Left lung (tissue), 10 donors: ENCODE results near the gene TMEM52. TPM values are rescaled to one million over a fixed set of nuclear protein-coding genes. Genes with fewer than 3 reads are reported as not detected.
"Not testable (repeated sequence)": the region's sequence is repeated elsewhere in the genome, so short reads cannot be mapped to it uniquely, and the experiment has no call there.

Source experiments
- ATAC-seq: fragments of 200-7000 bp; cut with Tn5 transposase; one replicate; pipeline ENCODE4 v1.9.1; 2020; ENCODE audit warnings: moderate library complexity
- DNase-seq, 4 donors: peaks; one replicate each; pipeline ENCODE4 v3.0.0-alpha.2; 2013 to 2020
- H3K27ac ChIP-seq, 2 donors: fragments of 200-600 bp; sonication (generic) in 1 of 2; one replicate each; pipeline versions ENCODE4 v1.5.0 to v1.8.0; 2020 to 2021
- H3K27me3 ChIP-seq, 2 donors: fragments of 200-600 bp; sonication (generic) in 1 of 2; one replicate each; pipeline versions ENCODE4 v1.5.0 to v1.8.0; 2020 to 2021
- H3K36me3 ChIP-seq, 2 donors: fragments of 200-600 bp; sonication (generic) in 1 of 2; one replicate each; pipeline versions ENCODE4 v1.5.0 to v1.8.0; 2020 to 2021
- H3K4me1 ChIP-seq, 2 donors: fragments of 200-600 bp; one replicate each; pipeline ENCODE4 v1.8.0; 2021
- H3K4me3 ChIP-seq, 2 donors: fragments of 200-600 bp; sonication (generic) in 1 of 2; one replicate each; pipeline versions ENCODE4 v1.5.0 to v1.8.0; 2020 to 2021; ENCODE audit warnings: mild to moderate bottlenecking in 1 of 2
- H3K9me3 ChIP-seq, 2 donors: fragments of 200-600 bp; sonication (generic) in 1 of 2; one replicate each; pipeline versions ENCODE4 v1.5.0 to v1.8.0; 2020 to 2021
- CTCF ChIP-seq, 2 donors: fragments of 200-600 bp; sonication (generic) in 1 of 2; IDR thresholded peaks; one replicate each; pipeline versions ENCODE4 v1.5.0 to v1.8.0; 2021; ENCODE audit warnings: antibody characterized with exemption in 2 of 2
- intact Hi-C, 2 donors: fragments of 100-400 bp; cut with DNase I; formaldehyde crosslinking; loops; one replicate each; pipeline versions ENCODE4 v1.11.2 to v1.14.2; 2022
- polyA plus RNA-seq, 6 donors: library from polyadenylated mRNA; unstranded; fragments of 120-200 nt; gene quantifications; one replicate each; pipeline ENCODE4 v1.2.1, GENCODE V29; 2013; ENCODE audit not compliant: insufficient read length in 6 of 6
- total RNA-seq, 2 donors: library from RNA; stranded (reverse); fragmentation: NEBNext Ultra II Directional; extraction: Animal tissue kit (Norgen Biotek cat#: 25700); gene quantifications; one replicate each; pipeline ENCODE4 v1.2.1, GENCODE V29; 2021
- donor health status: DM: no; HTN: yes; CAD: no.
- donor health status: DM: no; HTN: no; CAD: no.

TMEM52 gene
- total and polyA plus RNA-seq, 8 donors, result 1.2 to 4.1 (median 2.2) TPM

GRCh38 chr1:1890506-1891348 lies 28.4 kb downstream of the TMEM52 start, which contains the start of gene GNB1:
GNB1 (minus strand) TSS chr1:1891087; CDS start chr1:1825453, 65,634 bp downstream.
- peak; percentile 88 to 96 (median 94) for DNase-seq
- Histone ChIP-seq H3K4me1 (peaks cover 30 to 57% of the 10 kb centered on the region in 2 donors), H3K27ac (peak within 1 kb of the TSS; percentile 87 to 97), H3K9me3 (no peaks in the 10 kb centered on the region), H3K4me3 (peak within 1 kb of the TSS; percentile 75 to 93), H3K36me3 (no peaks in the 10 kb centered on the region), H3K27me3 (peaks cover 0 to 12% of the 10 kb centered on the region in 2 donors)
- peak; percentile 82 for ATAC-seq
- intact Hi-C loops, result no loop called here
- no peak for TF ChIP-seq CTCF (IDR thresholded peaks at IDR 0.05)

GRCh38 chr1:1889847-1890505 lies 29.1 kb downstream of the TMEM52 start:
- peak in 3 of 4 donors; percentile 27 to 97 (median 77) for DNase-seq
- Histone ChIP-seq H3K36me3 (no peaks in the 10 kb centered on the region), H3K27ac (peak overlapping the region; percentile 87 to 97), H3K9me3 (no peaks in the 10 kb centered on the region), H3K27me3 (peaks cover 0 to 5% of the 10 kb centered on the region in 2 donors), H3K4me3 (peak overlapping the region; percentile 75 to 93), H3K4me1 (peaks cover 30 to 65% of the 10 kb centered on the region in 2 donors)
- ATAC-seq, result no peak
- intact Hi-C loops, result no loop called here
- no peak for TF ChIP-seq CTCF (IDR thresholded peaks at IDR 0.05)

GRCh38 chr1:1889090-1889750 lies 29.9 kb downstream of the TMEM52 start:
- DNase-seq (peak in 1 of 4 donors; percentile 31), ATAC-seq (no peak)
- Histone ChIP-seq H3K36me3 (no peaks in the 10 kb centered on the region), H3K4me3 (peak overlapping the region; percentile 75 to 93), H3K27ac (peak overlapping the region; percentile 87 to 97), H3K9me3 (no peaks in the 10 kb centered on the region), H3K27me3 (no peaks in the 10 kb centered on the region), H3K4me1 (peaks cover 30 to 69% of the 10 kb centered on the region in 2 donors)
- intact Hi-C loops, result no loop called here
- TF ChIP-seq CTCF (IDR thresholded peaks at IDR 0.05), result no peak

GRCh38 chr1:1883890-1884289 lies 35.2 kb downstream of the TMEM52 start:
- DNase-seq, H3K27ac ChIP-seq, ATAC-seq, H3K9me3 ChIP-seq, H3K27me3 ChIP-seq, H3K36me3 ChIP-seq, intact Hi-C loops, H3K4me3 ChIP-seq: not testable (repeated sequence)
- peaks cover 33 to 97% of the 10 kb centered on the region in 2 donors for H3K4me1 ChIP-seq

- Histone ChIP-seq H3K4me1 (peaks cover 27 to 97% of the 10 kb centered on the region in 2 donors), H3K36me3 (peaks cover 0 to 11% of the 10 kb centered on the region in 2 donors), H3K4me3 (no peak overlapping the region), H3K27me3 (no peaks in the 10 kb centered on the region), H3K9me3 (no peaks in the 10 kb centered on the region), H3K27ac (peak overlapping the region in 1 of 2 donors; percentile 10)
- ATAC-seq, result no peak
- no peak for DNase-seq
- no peak for TF ChIP-seq CTCF (IDR thresholded peaks at IDR 0.05)
- intact Hi-C loops, result no loop called here
Measured at GRCh38 chr1:1883092-1883873, 35.8 kb downstream of the TMEM52 start.
